ENCODE data around the gene CD300A. TPM values are rescaled to one million over a fixed set of nuclear protein-coding genes. Genes with fewer than 3 reads are reported as not detected.
A peak's percentile ranks its signal among the peaks of the same experiment; 100 is the strongest.

The CD300A gene
- total RNA-seq, 2 donors from 2014 or later: not detected

GRCh38 chr17:74532115-74532514 lies 65.7 kb downstream of the CD300A start:
- H3K36me3 Mint-ChIP-seq (ENCODE audit: low read depth): no peaks in the 10 kb centered on the region
- DNase-seq: peak; percentile 79
- 67 to 72% methylated on average over 6 to 10 of the region's 10 CpGs for WGBS, 2 experiments (ENCODE audit: insufficient coverage in 1 of 2, insufficient read length in 1 of 2)
- no peaks in the 10 kb centered on the region for H3K4me1 ChIP-seq (ENCODE audit: control insufficient read depth, insufficient read depth, low read length)
- no peaks in the 10 kb centered on the region for H3K4me1 Mint-ChIP-seq
- no peak overlapping the region for H3K27ac ChIP-seq (ENCODE audit: low read depth, low read length)
- H3K4me3 ChIP-seq (ENCODE audit: low read length): no peak overlapping the region
- no peak overlapping the region for H3K27ac Mint-ChIP-seq
- H3K4me3 Mint-ChIP-seq: no peak overlapping the region
- H3K9me3 ChIP-seq (ENCODE audit: control insufficient read depth, low read length): no peaks in the 10 kb centered on the region
- TF ChIP-seq CTCF (conservative IDR thresholded peaks at IDR 0.05): no peak
- H3K27me3 ChIP-seq (ENCODE audit: control insufficient read depth, insufficient read depth, low read length, poor library complexity, severe bottlenecking): peaks cover under 1% of the 10 kb centered on the region
- no peak overlapping the region for H3K9ac ChIP-seq (ENCODE audit: extremely low read depth, low read length, poor library complexity, severe bottlenecking)
- H3K27me3 Mint-ChIP-seq (ENCODE audit: insufficient read depth): peaks cover 24% of the 10 kb centered on the region
- no peaks in the 10 kb centered on the region for H3K36me3 ChIP-seq (ENCODE audit: control insufficient read depth, insufficient read depth, low read length)
- H3K9me3 Mint-ChIP-seq: peaks cover 4% of the 10 kb centered on the region

Other genes starting within 250 kb of the CD300A start
- gene DNAI2, start 192.4 kb upstream of the CD300A start, total RNA-seq: not detected
- 1 to 10 TPM in 1 of 2 donors, under 1 TPM in 1; 0.27 to 2.4 TPM for gene KIF19, start 140.4 kb upstream of the CD300A start, total RNA-seq
- gene BTBD17, start 104.8 kb upstream of the CD300A start, total RNA-seq: under 1 TPM in 1 of 2 donors, not detected in 1; 0.18 TPM
- under 1 TPM; 0.29 to 0.92 TPM for gene GPR142, start 99.1 kb upstream of the CD300A start, total RNA-seq
- 10 to 100 TPM; 57.0 to 73.4 TPM for gene GPRC5C, start 34.5 kb upstream of the CD300A start, total RNA-seq
- gene CD300LB, start 64.8 kb downstream of the CD300A start, total RNA-seq: not detected
- not detected for gene CD300C, start 79.5 kb downstream of the CD300A start, total RNA-seq
- not detected for gene CD300H, start 100.9 kb downstream of the CD300A start, total RNA-seq
- not detected for gene CD300LD, start 125.6 kb downstream of the CD300A start, total RNA-seq
- 1 to 10 TPM in 1 of 2 donors, under 1 TPM in 1; 0.75 to 1.5 TPM for gene CD300E, start 157.1 kb downstream of the CD300A start, total RNA-seq
- gene CD300LF, start 246.3 kb downstream of the CD300A start, total RNA-seq: not detected

All from endodermal cell (in vitro differentiated cells).